Bronchial epithelial cell (primary cell): ENCODE data around the gene SGCD. TPM values are rescaled to one million over a fixed set of nuclear protein-coding genes. Genes with fewer than 3 reads are reported as not detected.
A peak's percentile ranks its signal among the peaks of the same experiment; 100 is the strongest.

Experiments used
- DNase-seq: peaks from one replicate; pipeline ENCODE4 v3.0.0-alpha.2; 2010; ENCODE audit warnings: low read depth
- FAIRE-seq: peaks from 2 replicates; lab custom pipeline; 2011; peaks lifted over from hg19 to GRCh38; lab: Jason Lieb, UNC
- H3K27me3 ChIP-seq: 2 replicates; pipeline ENCODE4 v1.5.1; 2011; ENCODE audit warnings: low read length; ENCODE audit not compliant: control insufficient read depth, insufficient read depth
- H3K36me3 ChIP-seq: 2 replicates; pipeline ENCODE4 v1.5.1; 2011; ENCODE audit warnings: low read length; ENCODE audit not compliant: control insufficient read depth, insufficient read depth
- H3K4me3 ChIP-seq: 2 replicates; pipeline ENCODE4 v1.5.1; 2011; ENCODE audit warnings: mild to moderate bottlenecking, low read depth, low read length, control low read depth
- total RNA-seq: library from RNA; depleted of rRNA; stranded (reverse); fragments of >200 nt; gene quantifications from 2 replicates; pipeline ENCODE4 v1.2.1, GENCODE V29; 2014
- TF ChIP-seq, protein P1 (sequence below): IDR thresholded peaks from 2 replicates; pipeline ENCODE4 v1.5.1; 2011; ENCODE audit warnings: mild to moderate bottlenecking, moderate library complexity, low read length, control low read depth, inconsistent platforms; ENCODE audit not compliant: insufficient read depth, severe bottlenecking

Gene SGCD
- under 0.01 and 0.77 TPM in 2 replicates for total RNA-seq

- peak; percentile 1 for DNase-seq
- TF ChIP-seq, protein P1, sequence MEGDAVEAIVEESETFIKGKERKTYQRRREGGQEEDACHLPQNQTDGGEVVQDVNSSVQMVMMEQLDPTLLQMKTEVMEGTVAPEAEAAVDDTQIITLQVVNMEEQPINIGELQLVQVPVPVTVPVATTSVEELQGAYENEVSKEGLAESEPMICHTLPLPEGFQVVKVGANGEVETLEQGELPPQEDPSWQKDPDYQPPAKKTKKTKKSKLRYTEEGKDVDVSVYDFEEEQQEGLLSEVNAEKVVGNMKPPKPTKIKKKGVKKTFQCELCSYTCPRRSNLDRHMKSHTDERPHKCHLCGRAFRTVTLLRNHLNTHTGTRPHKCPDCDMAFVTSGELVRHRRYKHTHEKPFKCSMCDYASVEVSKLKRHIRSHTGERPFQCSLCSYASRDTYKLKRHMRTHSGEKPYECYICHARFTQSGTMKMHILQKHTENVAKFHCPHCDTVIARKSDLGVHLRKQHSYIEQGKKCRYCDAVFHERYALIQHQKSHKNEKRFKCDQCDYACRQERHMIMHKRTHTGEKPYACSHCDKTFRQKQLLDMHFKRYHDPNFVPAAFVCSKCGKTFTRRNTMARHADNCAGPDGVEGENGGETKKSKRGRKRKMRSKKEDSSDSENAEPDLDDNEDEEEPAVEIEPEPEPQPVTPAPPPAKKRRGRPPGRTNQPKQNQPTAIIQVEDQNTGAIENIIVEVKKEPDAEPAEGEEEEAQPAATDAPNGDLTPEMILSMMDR: no peak
- FAIRE-seq: no peak
- no peaks in the 10 kb centered on the region for H3K36me3 ChIP-seq
- no peaks in the 10 kb centered on the region for H3K27me3 ChIP-seq
- no peak within 1 kb of the TSS for H3K4me3 ChIP-seq
These were observed at the start of gene SGCD for GRCh38 chr5:156326718-156327259. Gene SGCD (plus strand): TSS chr5:156327164.

GRCh38 chr5:156277290-156277689, 49.7 kb upstream of the SGCD start:
- no peak overlapping the region for H3K4me3 ChIP-seq
- TF ChIP-seq, protein P1: no peak
- DNase-seq (no peak), FAIRE-seq (no peak)
- no peaks in the 10 kb centered on the region for H3K36me3 ChIP-seq
- no peaks in the 10 kb centered on the region for H3K27me3 ChIP-seq

DNA sequence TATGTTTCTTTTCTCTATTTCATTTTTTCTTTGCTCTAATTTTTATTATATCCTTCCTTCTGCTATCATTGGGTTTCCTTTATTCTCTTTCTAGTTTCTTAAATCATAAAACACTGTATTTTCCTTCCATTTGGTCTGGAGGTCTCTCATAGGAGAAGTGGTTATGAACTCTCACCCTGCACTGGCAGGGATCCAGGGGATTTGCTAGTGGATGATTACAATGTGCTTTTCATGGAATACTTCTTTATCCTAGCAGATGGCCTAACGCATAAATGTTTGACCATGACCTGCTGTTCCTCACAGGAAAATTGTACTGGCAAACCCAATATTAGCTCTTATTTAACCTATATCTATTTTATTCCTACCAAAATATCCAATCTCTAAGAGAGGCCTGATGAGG, 31.5 kb upstream of the SGCD start:
- no peak for FAIRE-seq
- Histone ChIP-seq H3K36me3 (no peaks in the 10 kb centered on the region), H3K27me3 (no peaks in the 10 kb centered on the region), H3K4me3 (no peak overlapping the region)
- no peak for DNase-seq
- TF ChIP-seq, protein P1: no peak

DNA sequence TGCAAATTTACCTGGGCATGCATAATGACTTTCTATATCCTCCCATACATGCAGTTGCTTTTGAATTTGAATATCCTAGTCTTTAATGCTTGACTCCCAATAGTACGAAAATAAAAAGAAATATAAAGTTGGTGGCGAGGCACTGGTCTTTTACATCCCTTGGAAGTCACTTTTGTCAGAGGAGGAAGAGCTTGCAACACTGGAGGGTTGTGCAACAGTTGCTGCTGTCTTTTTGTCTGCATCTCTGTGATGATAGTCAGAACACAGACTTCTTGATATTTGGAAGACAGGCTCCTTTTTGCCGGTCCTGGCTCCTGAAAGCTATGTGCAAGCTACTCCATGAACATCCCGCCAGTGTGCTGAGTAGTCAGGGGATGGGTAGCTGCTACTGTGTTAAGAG, 16.8 kb upstream of the SGCD start:
- Histone ChIP-seq H3K27me3 (no peaks in the 10 kb centered on the region), H3K4me3 (no peak overlapping the region), H3K36me3 (no peaks in the 10 kb centered on the region)
- FAIRE-seq (no peak), DNase-seq (no peak)
- TF ChIP-seq, protein P1: no peak

DNA sequence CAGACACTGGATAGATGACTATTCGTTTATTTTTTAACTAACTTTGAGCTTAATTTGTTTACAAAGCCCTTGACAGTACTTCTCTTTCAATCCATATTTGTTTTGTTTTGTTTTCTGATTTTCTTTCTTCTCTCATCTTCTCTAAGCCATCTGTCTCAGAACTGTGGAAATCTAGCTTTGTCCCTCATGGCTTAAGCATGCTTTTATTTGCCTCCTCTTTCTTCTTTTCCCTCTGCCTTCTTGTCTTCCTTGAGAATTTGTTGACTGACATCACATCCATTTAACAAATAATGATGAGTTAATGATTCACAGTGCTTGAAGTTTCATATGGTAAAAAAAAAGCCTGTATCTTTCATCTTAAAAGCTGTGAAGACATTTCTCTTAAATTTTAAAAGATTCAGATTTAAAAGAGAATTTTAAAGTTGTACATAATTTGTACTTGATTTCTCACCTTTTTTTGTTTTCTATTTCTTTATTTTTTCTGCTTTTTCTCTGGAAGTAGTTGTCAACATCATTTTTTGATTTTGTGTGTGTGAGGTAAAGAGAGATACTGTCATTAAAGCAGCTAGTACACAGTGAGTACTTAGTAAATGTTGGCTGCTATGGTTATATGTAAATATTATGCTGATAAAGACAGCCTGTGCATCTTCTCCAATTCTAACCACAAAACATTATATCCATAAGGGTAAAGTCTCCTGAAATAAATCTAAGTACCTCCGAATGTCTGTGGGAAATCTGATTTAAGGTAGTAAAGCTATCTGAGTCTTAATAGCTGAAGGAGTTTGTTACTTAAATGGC, 13.9 kb upstream of the SGCD start:
- DNase-seq (no peak), FAIRE-seq (no peak)
- H3K4me3 ChIP-seq: no peak overlapping the region
- no peaks in the 10 kb centered on the region for H3K36me3 ChIP-seq
- H3K27me3 ChIP-seq: no peaks in the 10 kb centered on the region
- TF ChIP-seq, protein P1: no peak
